GM12878 (cell line): ENCODE measurements around the gene FOLR2. TPM values are rescaled to one million over a fixed set of nuclear protein-coding genes. Genes with fewer than 3 reads are reported as not detected.

ENCODE experiments used
- BACH1 ChIP-seq: fragments of 450-650 bp; IDR thresholded peaks from 2 replicates; pipeline ENCODE4 v1.6.1; 2017; ENCODE audit warnings: mild to moderate bottlenecking, borderline replicate concordance
- CREB1 ChIP-seq: IDR thresholded peaks from 2 replicates; pipeline ENCODE4 v1.6.1; 2012; ENCODE audit warnings: low read depth, mild to moderate bottlenecking, inconsistent platforms
- HCFC1 ChIP-seq: fragments of 150-350 bp; IDR thresholded peaks from 2 replicates; pipeline ENCODE4 v1.6.1; 2014; ENCODE audit warnings: low read length
- JUNB ChIP-seq: IDR thresholded peaks from 2 replicates; pipeline ENCODE4 v1.6.1; 2016; ENCODE audit warnings: antibody characterized with exemption, mild to moderate bottlenecking
- KLF5 ChIP-seq: fragments of 450-650 bp; IDR thresholded peaks from 2 replicates; pipeline ENCODE4 v1.6.1; 2014; ENCODE audit warnings: mild to moderate bottlenecking; ENCODE audit not compliant: partially characterized antibody
- MEF2B ChIP-seq: fragments of 450-650 bp; IDR thresholded peaks from 2 replicates; pipeline ENCODE4 v1.6.1; 2018; ENCODE audit warnings: mild to moderate bottlenecking, moderate library complexity; ENCODE audit not compliant: partially characterized antibody, poor library complexity, severe bottlenecking
- MTA2 ChIP-seq: fragments of 450-650 bp; IDR thresholded peaks from 2 replicates; pipeline ENCODE4 v1.6.1; 2016; ENCODE audit warnings: low read depth, mild to moderate bottlenecking, moderate library complexity
- NR2C1 ChIP-seq: fragments of 450-650 bp; IDR thresholded peaks from 2 replicates; pipeline ENCODE4 v1.6.1; 2017; ENCODE audit warnings: antibody characterized with exemption, mild to moderate bottlenecking, moderate library complexity
- PML ChIP-seq: IDR thresholded peaks from 2 replicates; pipeline ENCODE4 v1.6.1; 2012; ENCODE audit warnings: low read length, inconsistent platforms
- POLR2A ChIP-seq: IDR thresholded peaks from 2 replicates; pipeline ENCODE4 v1.6.1; 2011; ENCODE audit warnings: low read depth, mild to moderate bottlenecking, low read length
- SMAD1 ChIP-seq: fragments of 450-650 bp; IDR thresholded peaks from 2 replicates; pipeline ENCODE4 v1.6.1; 2018; ENCODE audit warnings: mild to moderate bottlenecking, low read depth; ENCODE audit not compliant: partially characterized antibody
- SMAD5 ChIP-seq: IDR thresholded peaks from 2 replicates; pipeline ENCODE4 v1.6.1; 2016; ENCODE audit warnings: antibody characterized with exemption, low read depth
- SPI1 ChIP-seq: IDR thresholded peaks from 2 replicates; pipeline ENCODE4 v1.6.1; 2011; ENCODE audit warnings: low read depth, mild to moderate bottlenecking, low read length, moderate library complexity, borderline replicate concordance; ENCODE audit not compliant: insufficient read depth
- polyA plus RNA-seq, 11 experiments: library from polyadenylated mRNA; depleted of rRNA in 4 of 11; unstranded in 6 of 11; stranded (reverse) in 5 of 11; fragments of >200 nt; fragmentation: Nextera tagmentation in 4 of 11; fragmentation: Illumina TruSeq in 1 of 11; extraction: Ambion mirVana in 4 of 11; extraction: Trizol in 1 of 11; gene quantifications; 1 replicate in 1 of 11; 2 replicates in 10 of 11; pipeline versions ENCODE4 v1.2.1 to v1.2.3, GENCODE V29; 2011 to 2016; ENCODE audit warnings: inconsistent platforms in 2 of 11, missing spikeins in 2 of 11, low read depth in 1 of 11
- total RNA-seq, 4 experiments: library from RNA; depleted of rRNA in 3 of 4; stranded (reverse); fragments of >200 nt in 3 of 4; fragmentation: Illumina TruSeq in 1 of 4; extraction: Trizol in 1 of 4; gene quantifications; 2 replicates each; pipeline versions ENCODE4 v1.2.1 to v1.2.3, GENCODE V29; 2013 to 2021
- TF ChIP-seq, protein P1 (sequence below): IDR thresholded peaks from 2 replicates; pipeline ENCODE4 v1.6.1; 2012; ENCODE audit warnings: low read length, inconsistent platforms
- TF ChIP-seq, protein P2 (sequence below): fragments of 450-650 bp; IDR thresholded peaks from 2 replicates; pipeline ENCODE4 v1.6.1; 2017; ENCODE audit warnings: mild to moderate bottlenecking, moderate library complexity
- TF ChIP-seq, protein P3 (sequence below): IDR thresholded peaks from 2 replicates; pipeline ENCODE4 v1.6.1; 2011; ENCODE audit warnings: borderline replicate concordance, low read depth, mild to moderate bottlenecking, moderate library complexity, mixed read lengths, low read length; ENCODE audit not compliant: insufficient read depth; ENCODE audit errors: extremely low read length
- TF ChIP-seq, protein P4 (sequence below): fragments of 450-650 bp; IDR thresholded peaks from 2 replicates; pipeline ENCODE4 v1.6.1; 2017; ENCODE audit warnings: mild to moderate bottlenecking, low read depth, inconsistent platforms; ENCODE audit not compliant: poor library complexity, severe bottlenecking
- TF ChIP-seq, protein P5 (sequence below): fragments of 150-350 bp; IDR thresholded peaks from 2 replicates; pipeline ENCODE4 v1.6.1; 2016; ENCODE audit warnings: low read depth, low read length

Gene FOLR2
- total and polyA plus RNA-seq, 10 of the 15 experiments (the other 5 are each of a cell fraction or from before 2014, with no cell fraction given): 0.10 to 11.1 (median 1.9) TPM

DNA sequence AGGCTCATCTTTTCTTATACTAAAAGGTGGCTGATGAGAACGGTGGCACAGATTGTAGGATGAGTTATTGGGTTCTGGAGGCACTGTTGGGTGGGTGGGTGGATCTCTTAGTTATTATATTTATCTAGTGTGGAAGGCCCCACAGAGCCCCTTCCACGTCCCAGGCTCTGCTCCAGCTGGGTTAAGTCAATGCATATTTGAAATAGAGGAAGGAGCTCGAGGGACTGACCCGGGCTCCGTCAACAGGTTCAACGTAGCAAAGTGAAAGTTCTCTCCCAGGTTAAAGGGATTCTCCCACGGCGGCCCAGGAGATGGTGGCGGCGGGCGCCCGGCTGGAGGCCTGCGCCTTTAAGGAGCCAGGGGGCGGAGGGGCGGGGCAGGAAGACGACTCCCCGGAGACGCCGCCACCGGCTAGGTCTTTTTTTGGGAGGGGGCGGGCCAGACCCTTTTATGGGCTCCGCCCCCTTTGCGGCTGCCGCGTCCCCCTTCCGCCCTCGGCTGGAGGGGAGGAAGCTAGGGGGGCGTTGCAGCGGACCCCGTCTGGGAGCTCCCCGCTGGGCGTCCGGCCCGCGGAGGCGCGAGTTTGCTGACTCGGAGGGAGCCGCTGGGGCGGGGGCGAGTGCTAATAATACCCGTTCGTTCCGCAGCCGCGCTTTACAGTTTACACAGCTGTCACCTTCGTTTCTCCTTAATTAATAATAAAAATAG lies 6.5 kb downstream of the FOLR2 start (continued):
- TF ChIP-seq, protein P1, sequence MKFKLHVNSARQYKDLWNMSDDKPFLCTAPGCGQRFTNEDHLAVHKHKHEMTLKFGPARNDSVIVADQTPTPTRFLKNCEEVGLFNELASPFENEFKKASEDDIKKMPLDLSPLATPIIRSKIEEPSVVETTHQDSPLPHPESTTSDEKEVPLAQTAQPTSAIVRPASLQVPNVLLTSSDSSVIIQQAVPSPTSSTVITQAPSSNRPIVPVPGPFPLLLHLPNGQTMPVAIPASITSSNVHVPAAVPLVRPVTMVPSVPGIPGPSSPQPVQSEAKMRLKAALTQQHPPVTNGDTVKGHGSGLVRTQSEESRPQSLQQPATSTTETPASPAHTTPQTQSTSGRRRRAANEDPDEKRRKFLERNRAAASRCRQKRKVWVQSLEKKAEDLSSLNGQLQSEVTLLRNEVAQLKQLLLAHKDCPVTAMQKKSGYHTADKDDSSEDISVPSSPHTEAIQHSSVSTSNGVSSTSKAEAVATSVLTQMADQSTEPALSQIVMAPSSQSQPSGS: no peak
- 0 out of 2 replicates have a peak, but pooled peaks have one; percentile 44 for TF ChIP-seq BACH1
- 0 out of 2 replicates have a peak, but pooled peaks have one; percentile 11 for TF ChIP-seq HCFC1
- peak; percentile 10 for TF ChIP-seq CREB1
- no peak for TF ChIP-seq KLF5
- peak; percentile 20; the same call in 1 of the 2 replicates for TF ChIP-seq MTA2
- peak; percentile 66; the same call in 1 of the 2 replicates for TF ChIP-seq POLR2A
- peak; percentile 20 for TF ChIP-seq SMAD1
- peak; percentile 66 for TF ChIP-seq NR2C1
- peak; percentile 92 for TF ChIP-seq MEF2B
- TF ChIP-seq, protein P2, sequence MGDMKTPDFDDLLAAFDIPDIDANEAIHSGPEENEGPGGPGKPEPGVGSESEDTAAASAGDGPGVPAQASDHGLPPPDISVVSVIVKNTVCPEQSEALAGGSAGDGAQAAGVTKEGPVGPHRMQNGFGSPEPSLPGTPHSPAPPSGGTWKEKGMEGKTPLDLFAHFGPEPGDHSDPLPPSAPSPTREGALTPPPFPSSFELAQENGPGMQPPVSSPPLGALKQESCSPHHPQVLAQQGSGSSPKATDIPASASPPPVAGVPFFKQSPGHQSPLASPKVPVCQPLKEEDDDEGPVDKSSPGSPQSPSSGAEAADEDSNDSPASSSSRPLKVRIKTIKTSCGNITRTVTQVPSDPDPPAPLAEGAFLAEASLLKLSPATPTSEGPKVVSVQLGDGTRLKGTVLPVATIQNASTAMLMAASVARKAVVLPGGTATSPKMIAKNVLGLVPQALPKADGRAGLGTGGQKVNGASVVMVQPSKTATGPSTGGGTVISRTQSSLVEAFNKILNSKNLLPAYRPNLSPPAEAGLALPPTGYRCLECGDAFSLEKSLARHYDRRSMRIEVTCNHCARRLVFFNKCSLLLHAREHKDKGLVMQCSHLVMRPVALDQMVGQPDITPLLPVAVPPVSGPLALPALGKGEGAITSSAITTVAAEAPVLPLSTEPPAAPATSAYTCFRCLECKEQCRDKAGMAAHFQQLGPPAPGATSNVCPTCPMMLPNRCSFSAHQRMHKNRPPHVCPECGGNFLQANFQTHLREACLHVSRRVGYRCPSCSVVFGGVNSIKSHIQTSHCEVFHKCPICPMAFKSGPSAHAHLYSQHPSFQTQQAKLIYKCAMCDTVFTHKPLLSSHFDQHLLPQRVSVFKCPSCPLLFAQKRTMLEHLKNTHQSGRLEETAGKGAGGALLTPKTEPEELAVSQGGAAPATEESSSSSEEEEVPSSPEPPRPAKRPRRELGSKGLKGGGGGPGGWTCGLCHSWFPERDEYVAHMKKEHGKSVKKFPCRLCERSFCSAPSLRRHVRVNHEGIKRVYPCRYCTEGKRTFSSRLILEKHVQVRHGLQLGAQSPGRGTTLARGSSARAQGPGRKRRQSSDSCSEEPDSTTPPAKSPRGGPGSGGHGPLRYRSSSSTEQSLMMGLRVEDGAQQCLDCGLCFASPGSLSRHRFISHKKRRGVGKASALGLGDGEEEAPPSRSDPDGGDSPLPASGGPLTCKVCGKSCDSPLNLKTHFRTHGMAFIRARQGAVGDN: 0 out of 2 replicates have a peak, but pooled peaks have one; percentile 8
- TF ChIP-seq, protein P3, sequence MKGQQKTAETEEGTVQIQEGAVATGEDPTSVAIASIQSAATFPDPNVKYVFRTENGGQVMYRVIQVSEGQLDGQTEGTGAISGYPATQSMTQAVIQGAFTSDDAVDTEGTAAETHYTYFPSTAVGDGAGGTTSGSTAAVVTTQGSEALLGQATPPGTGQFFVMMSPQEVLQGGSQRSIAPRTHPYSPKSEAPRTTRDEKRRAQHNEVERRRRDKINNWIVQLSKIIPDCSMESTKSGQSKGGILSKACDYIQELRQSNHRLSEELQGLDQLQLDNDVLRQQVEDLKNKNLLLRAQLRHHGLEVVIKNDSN: no peak
- TF ChIP-seq, protein P4, sequence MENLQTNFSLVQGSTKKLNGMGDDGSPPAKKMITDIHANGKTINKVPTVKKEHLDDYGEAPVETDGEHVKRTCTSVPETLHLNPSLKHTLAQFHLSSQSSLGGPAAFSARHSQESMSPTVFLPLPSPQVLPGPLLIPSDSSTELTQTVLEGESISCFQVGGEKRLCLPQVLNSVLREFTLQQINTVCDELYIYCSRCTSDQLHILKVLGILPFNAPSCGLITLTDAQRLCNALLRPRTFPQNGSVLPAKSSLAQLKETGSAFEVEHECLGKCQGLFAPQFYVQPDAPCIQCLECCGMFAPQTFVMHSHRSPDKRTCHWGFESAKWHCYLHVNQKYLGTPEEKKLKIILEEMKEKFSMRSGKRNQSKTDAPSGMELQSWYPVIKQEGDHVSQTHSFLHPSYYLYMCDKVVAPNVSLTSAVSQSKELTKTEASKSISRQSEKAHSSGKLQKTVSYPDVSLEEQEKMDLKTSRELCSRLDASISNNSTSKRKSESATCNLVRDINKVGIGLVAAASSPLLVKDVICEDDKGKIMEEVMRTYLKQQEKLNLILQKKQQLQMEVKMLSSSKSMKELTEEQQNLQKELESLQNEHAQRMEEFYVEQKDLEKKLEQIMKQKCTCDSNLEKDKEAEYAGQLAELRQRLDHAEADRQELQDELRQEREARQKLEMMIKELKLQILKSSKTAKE: peak; percentile 18
- TF ChIP-seq, protein P5, sequence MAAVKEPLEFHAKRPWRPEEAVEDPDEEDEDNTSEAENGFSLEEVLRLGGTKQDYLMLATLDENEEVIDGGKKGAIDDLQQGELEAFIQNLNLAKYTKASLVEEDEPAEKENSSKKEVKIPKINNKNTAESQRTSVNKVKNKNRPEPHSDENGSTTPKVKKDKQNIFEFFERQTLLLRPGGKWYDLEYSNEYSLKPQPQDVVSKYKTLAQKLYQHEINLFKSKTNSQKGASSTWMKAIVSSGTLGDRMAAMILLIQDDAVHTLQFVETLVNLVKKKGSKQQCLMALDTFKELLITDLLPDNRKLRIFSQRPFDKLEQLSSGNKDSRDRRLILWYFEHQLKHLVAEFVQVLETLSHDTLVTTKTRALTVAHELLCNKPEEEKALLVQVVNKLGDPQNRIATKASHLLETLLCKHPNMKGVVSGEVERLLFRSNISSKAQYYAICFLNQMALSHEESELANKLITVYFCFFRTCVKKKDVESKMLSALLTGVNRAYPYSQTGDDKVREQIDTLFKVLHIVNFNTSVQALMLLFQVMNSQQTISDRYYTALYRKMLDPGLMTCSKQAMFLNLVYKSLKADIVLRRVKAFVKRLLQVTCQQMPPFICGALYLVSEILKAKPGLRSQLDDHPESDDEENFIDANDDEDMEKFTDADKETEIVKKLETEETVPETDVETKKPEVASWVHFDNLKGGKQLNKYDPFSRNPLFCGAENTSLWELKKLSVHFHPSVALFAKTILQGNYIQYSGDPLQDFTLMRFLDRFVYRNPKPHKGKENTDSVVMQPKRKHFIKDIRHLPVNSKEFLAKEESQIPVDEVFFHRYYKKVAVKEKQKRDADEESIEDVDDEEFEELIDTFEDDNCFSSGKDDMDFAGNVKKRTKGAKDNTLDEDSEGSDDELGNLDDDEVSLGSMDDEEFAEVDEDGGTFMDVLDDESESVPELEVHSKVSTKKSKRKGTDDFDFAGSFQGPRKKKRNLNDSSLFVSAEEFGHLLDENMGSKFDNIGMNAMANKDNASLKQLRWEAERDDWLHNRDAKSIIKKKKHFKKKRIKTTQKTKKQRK: no peak
- TF ChIP-seq SPI1: peak; percentile 10; the same call in 1 of the 2 replicates
- TF ChIP-seq JUNB: no peak
- TF ChIP-seq PML: peak; percentile 46; the same call in 1 of the 2 replicates
- no peak for TF ChIP-seq SMAD5
